RWPE2 (cell line): Measurements from ENCODE around the gene TNNC2.
A peak's percentile ranks its signal among the peaks of the same experiment; 100 is the strongest.

Experiments
- ATAC-seq: fragments of 200-7000 bp; cut with Tn5 transposase; 3 replicates; pipeline ENCODE4 v1.9.1; 2021; ENCODE audit warnings: low read depth
- DNase-seq: peaks from one replicate; pipeline ENCODE4 v3.0.0-alpha.2; 2020; ENCODE audit warnings: low spot score
- H3K27ac ChIP-seq: fragments of 450-650 bp; 2 replicates; pipeline ENCODE4 v1.5.1; 2017; ENCODE audit warnings: mild to moderate bottlenecking; ENCODE audit not compliant: poor library complexity, severe bottlenecking
- H3K27me3 ChIP-seq: fragments of 250-450 bp; sonication (Bioruptor Pico); 2 replicates; pipeline ENCODE4 v1.5.1; 2021; ENCODE audit warnings: mild to moderate bottlenecking, moderate library complexity; ENCODE audit not compliant: insufficient read depth, poor library complexity, severe bottlenecking
- H3K36me3 ChIP-seq: fragments of 250-450 bp; sonication (Bioruptor Pico); 2 replicates; pipeline ENCODE4 v1.5.1; 2020; ENCODE audit warnings: low read depth, mild to moderate bottlenecking, moderate library complexity
- H3K4me1 ChIP-seq: fragments of 250-450 bp; sonication (Bioruptor Pico); 2 replicates; pipeline ENCODE4 v1.5.1; 2021; ENCODE audit warnings: mild to moderate bottlenecking, moderate library complexity; ENCODE audit not compliant: insufficient read depth, poor library complexity, severe bottlenecking
- H3K4me3 ChIP-seq: fragments of 250-450 bp; sonication (Bioruptor Pico); 2 replicates; pipeline ENCODE4 v1.5.1; 2021; ENCODE audit warnings: mild to moderate bottlenecking, moderate library complexity; ENCODE audit not compliant: severe bottlenecking
- H3K9me3 ChIP-seq: fragments of 250-450 bp; sonication (Bioruptor Pico); 2 replicates; pipeline ENCODE4 v1.5.1; 2021; ENCODE audit warnings: mild to moderate bottlenecking, moderate library complexity; ENCODE audit not compliant: severe bottlenecking
- CTCF ChIP-seq: fragments of 450-650 bp; IDR thresholded peaks from one replicate; pipeline ENCODE4 v1.5.1; 2017; ENCODE audit warnings: mild to moderate bottlenecking, moderate library complexity; ENCODE audit not compliant: poor library complexity, severe bottlenecking

The TNNC2 gene

GRCh38 chr20:45782890-45783289, 44.2 kb downstream of the TNNC2 start:
- no peak for ATAC-seq
- no peak for DNase-seq
- no peaks in the 10 kb centered on the region for H3K9me3 ChIP-seq
- peak overlapping the region; percentile 90 for H3K27ac ChIP-seq
- peaks cover 49% of the 10 kb centered on the region for H3K4me1 ChIP-seq
- no peak for TF ChIP-seq CTCF
- no peak overlapping the region for H3K4me3 ChIP-seq
- H3K36me3 ChIP-seq, result no peaks in the 10 kb centered on the region
- no peaks in the 10 kb centered on the region for H3K27me3 ChIP-seq

- no peak for DNase-seq
- H3K9me3 ChIP-seq, result no peaks in the 10 kb centered on the region
- H3K4me1 ChIP-seq, result peaks cover 50% of the 10 kb centered on the region
- ATAC-seq, result peak; percentile 65
- peak overlapping the region; percentile 90 for H3K27ac ChIP-seq
- H3K4me3 ChIP-seq, result no peak overlapping the region
- H3K27me3 ChIP-seq, result no peaks in the 10 kb centered on the region
- H3K36me3 ChIP-seq, result no peaks in the 10 kb centered on the region
- TF ChIP-seq CTCF, result no peak
These were observed 45.7 kb downstream of the TNNC2 start for GRCh38 chr20:45781391-45781931.

GRCh38 chr20:45780159-45780558, 47.0 kb downstream of the TNNC2 start:
- no peaks in the 10 kb centered on the region for H3K27me3 ChIP-seq
- peaks cover 50% of the 10 kb centered on the region for H3K4me1 ChIP-seq
- DNase-seq, result no peak
- H3K9me3 ChIP-seq, result no peaks in the 10 kb centered on the region
- no peak for TF ChIP-seq CTCF
- no peaks in the 10 kb centered on the region for H3K36me3 ChIP-seq
- ATAC-seq, result no peak
- H3K27ac ChIP-seq, result peak overlapping the region; percentile 90
- H3K4me3 ChIP-seq, result no peak overlapping the region

- Histone ChIP-seq H3K27me3 (no peaks in the 10 kb centered on the region), H3K27ac (peak overlapping the region; percentile 90), H3K9me3 (no peaks in the 10 kb centered on the region), H3K36me3 (no peaks in the 10 kb centered on the region), H3K4me1 (peaks cover 50% of the 10 kb centered on the region), H3K4me3 (no peak overlapping the region)
- peak; percentile 100 for DNase-seq
- no peak for TF ChIP-seq CTCF
- ATAC-seq, result peak; percentile 81
These were observed 47.8 kb downstream of the TNNC2 start for GRCh38 chr20:45779011-45779915.

- ATAC-seq (no peak), DNase-seq (peak; percentile 72)
- TF ChIP-seq CTCF, result no peak
- Histone ChIP-seq H3K27ac (no peak overlapping the region), H3K4me1 (peaks cover 37% of the 10 kb centered on the region), H3K4me3 (no peak overlapping the region), H3K9me3 (no peaks in the 10 kb centered on the region), H3K27me3 (no peaks in the 10 kb centered on the region), H3K36me3 (no peaks in the 10 kb centered on the region)
These were observed 50.2 kb downstream of the TNNC2 start for GRCh38 chr20:45776931-45777330.
